AG04450 (cell line): ENCODE results near the gene IAPP. TPM values are rescaled to one million over a fixed set of nuclear protein-coding genes. Genes with fewer than 3 reads are reported as not detected.
"Not testable (repeated sequence)": the region's sequence is repeated elsewhere in the genome, so short reads cannot be mapped to it uniquely, and the experiment has no call there.

Source experiments
- CTCF ChIA-PET: fragments of 300-600, 350-600 bp; formaldehyde crosslinking; extraction: SDS; loops from one replicate; lab custom pipeline; 2022; ENCODE audit warnings: antibody characterized with exemption, inconsistent platforms; lab: Charles Lee
- POLR2A ChIA-PET: fragments of 350-600 bp; formaldehyde crosslinking; extraction: SDS; loops from one replicate; lab custom pipeline; 2021; ENCODE audit warnings: antibody characterized with exemption, inconsistent platforms; lab: Yijun Ruan, JAX
- DNase-seq: peaks from one replicate; pipeline ENCODE4 v3.0.0-alpha.2; 2011; ENCODE audit warnings: low read depth, low spot score
- H3K27ac ChIP-seq: one replicate; pipeline ENCODE4 v1.5.1; 2012; ENCODE audit warnings: low read depth, low read length, control low read depth
- H3K27me3 ChIP-seq: one replicate; pipeline ENCODE4 v1.6.0; 2012; ENCODE audit warnings: low read length; ENCODE audit not compliant: control insufficient read depth, insufficient read depth
- H3K4me3 ChIP-seq: 2 replicates; pipeline ENCODE4 v1.5.1; 2011; ENCODE audit warnings: mild to moderate bottlenecking, low read depth, low read length, control low read depth
- H3K9me3 ChIP-seq: 2 replicates; pipeline ENCODE4 v1.5.1; 2012; ENCODE audit warnings: low read length; ENCODE audit not compliant: control insufficient read depth, insufficient read depth
- polyA plus RNA-seq: library from polyadenylated mRNA; depleted of rRNA; stranded (reverse); fragments of >200 nt; gene quantifications from 2 replicates; pipeline ENCODE4 v1.2.3, GENCODE V29; 2011
- TF ChIP-seq, protein P1 (sequence below): IDR thresholded peaks from 2 replicates; pipeline ENCODE4 v1.5.1; 2011; ENCODE audit warnings: low read depth, low read length, control low read depth, inconsistent platforms

The IAPP gene
- polyA plus RNA-seq, 1 experiment = not detected

GRCh38 chr12:21370845-21371449 is 1.8 kb upstream of the IAPP start:
- ChIA-PET CTCF (no interaction called here), POLR2A (no interaction called here)
- Histone ChIP-seq H3K4me3 (no peak overlapping the region), H3K27ac (no peak overlapping the region), H3K9me3 (no peaks in the 10 kb centered on the region), H3K27me3 (no peaks in the 10 kb centered on the region)
- TF ChIP-seq, protein P1, sequence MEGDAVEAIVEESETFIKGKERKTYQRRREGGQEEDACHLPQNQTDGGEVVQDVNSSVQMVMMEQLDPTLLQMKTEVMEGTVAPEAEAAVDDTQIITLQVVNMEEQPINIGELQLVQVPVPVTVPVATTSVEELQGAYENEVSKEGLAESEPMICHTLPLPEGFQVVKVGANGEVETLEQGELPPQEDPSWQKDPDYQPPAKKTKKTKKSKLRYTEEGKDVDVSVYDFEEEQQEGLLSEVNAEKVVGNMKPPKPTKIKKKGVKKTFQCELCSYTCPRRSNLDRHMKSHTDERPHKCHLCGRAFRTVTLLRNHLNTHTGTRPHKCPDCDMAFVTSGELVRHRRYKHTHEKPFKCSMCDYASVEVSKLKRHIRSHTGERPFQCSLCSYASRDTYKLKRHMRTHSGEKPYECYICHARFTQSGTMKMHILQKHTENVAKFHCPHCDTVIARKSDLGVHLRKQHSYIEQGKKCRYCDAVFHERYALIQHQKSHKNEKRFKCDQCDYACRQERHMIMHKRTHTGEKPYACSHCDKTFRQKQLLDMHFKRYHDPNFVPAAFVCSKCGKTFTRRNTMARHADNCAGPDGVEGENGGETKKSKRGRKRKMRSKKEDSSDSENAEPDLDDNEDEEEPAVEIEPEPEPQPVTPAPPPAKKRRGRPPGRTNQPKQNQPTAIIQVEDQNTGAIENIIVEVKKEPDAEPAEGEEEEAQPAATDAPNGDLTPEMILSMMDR = no peak
- DNase-seq = no peak

DNA sequence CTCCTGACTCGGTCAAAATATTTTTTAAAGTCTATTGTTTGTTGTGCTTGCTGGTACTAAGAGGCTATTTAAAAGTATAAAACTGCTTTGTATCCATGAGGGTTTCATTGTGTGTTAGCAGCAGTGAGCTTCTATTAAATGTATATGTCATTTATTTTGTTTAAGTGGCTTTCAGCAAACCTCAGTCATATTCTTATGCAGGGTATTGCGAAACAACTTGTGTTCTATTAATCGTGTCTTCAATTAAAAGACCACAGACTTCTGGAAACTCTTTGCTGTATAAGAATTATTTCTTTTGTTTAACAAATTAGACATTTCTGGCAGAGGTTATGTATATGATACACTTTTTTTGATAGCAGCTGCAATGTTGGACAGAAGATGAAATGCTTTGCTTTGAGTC is 6.5 kb downstream of the IAPP start:
- POLR2A ChIA-PET = no interaction called here
- H3K27me3 ChIP-seq = no peaks in the 10 kb centered on the region
- no peak overlapping the region for H3K27ac ChIP-seq
- TF ChIP-seq, protein P1 = no peak
- CTCF ChIA-PET = no interaction called here
- DNase-seq = no peak
- no peaks in the 10 kb centered on the region for H3K9me3 ChIP-seq
- no peak overlapping the region for H3K4me3 ChIP-seq

GRCh38 chr12:21381320-21381719 is 8.6 kb downstream of the IAPP start:
- H3K4me3 ChIP-seq, H3K27me3 ChIP-seq, DNase-seq, CTCF ChIA-PET, H3K27ac ChIP-seq, POLR2A ChIA-PET, H3K9me3 ChIP-seq: not testable (repeated sequence)

GRCh38 chr12:21384261-21384660 is 11.6 kb downstream of the IAPP start:
- no peak for DNase-seq
- no peaks in the 10 kb centered on the region for H3K27me3 ChIP-seq
- TF ChIP-seq, protein P1 = no peak
- POLR2A ChIA-PET = no interaction called here
- CTCF ChIA-PET = no interaction called here
- no peak overlapping the region for H3K4me3 ChIP-seq
- no peak overlapping the region for H3K27ac ChIP-seq
- H3K9me3 ChIP-seq = no peaks in the 10 kb centered on the region

DNA sequence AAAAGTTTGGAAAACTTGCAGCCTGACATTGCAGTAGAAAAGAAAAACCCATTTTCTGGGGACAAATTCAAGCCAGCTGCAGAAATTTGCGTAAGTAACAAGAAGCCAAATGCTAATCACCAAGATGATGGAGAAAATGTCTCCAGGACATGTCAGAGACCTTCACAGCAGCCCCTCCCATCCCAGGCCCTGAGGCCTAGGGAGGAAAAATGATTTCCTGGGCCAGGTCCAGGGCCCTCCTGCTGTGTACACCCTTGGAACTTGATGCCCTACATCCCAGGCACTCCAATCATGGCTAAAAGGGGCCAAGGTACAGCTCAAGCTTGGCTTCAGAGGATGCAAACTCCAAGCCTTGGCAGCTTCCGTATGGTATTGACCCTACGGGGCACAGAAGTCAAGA is 14.5 kb downstream of the IAPP start:
- H3K27ac ChIP-seq = no peak overlapping the region
- H3K27me3 ChIP-seq = no peaks in the 10 kb centered on the region
- POLR2A ChIA-PET = no interaction called here
- DNase-seq = no peak
- H3K4me3 ChIP-seq = no peak overlapping the region
- no peaks in the 10 kb centered on the region for H3K9me3 ChIP-seq
- TF ChIP-seq, protein P1 = no peak
- CTCF ChIA-PET = no interaction called here
